GM13976 (cell line): ENCODE measurements around the gene SAP30.
A peak's percentile ranks its signal among the peaks of the same experiment; 100 is the strongest.

Experiments
- DNase-seq: peaks from one replicate; pipeline ENCODE4 v3.0.0; 2012; ENCODE audit warnings: low spot score
- in situ Hi-C: fragments of 300-500 bp; cut with MboI; formaldehyde crosslinking; loops from one replicate; pipeline ENCODE4 v1.12.0; 2022; ENCODE audit warnings: low sequenced_read_pairs, mixed read lengths, inconsistent platforms; ENCODE audit not compliant: unreplicated experiment
- TF ChIP-seq, protein P1 (sequence below): IDR thresholded peaks from 2 replicates; pipeline ENCODE4 v1.5.1; 2012; ENCODE audit warnings: borderline replicate concordance, mild to moderate bottlenecking; ENCODE audit not compliant: insufficient read depth; ENCODE audit errors: extremely low read depth, missing control alignments, control extremely low read depth

Gene SAP30

GRCh38 chr4:173398779-173399415, 28.1 kb downstream of the SAP30 start, which contains the start of gene SCRG1:
TSS of gene SCRG1 (minus strand) at chr4:173399116. CDS start at chr4:173391414, 7,702 bp downstream.
- in situ Hi-C loops, result no loop called here
- no peak for DNase-seq
- TF ChIP-seq, protein P1, sequence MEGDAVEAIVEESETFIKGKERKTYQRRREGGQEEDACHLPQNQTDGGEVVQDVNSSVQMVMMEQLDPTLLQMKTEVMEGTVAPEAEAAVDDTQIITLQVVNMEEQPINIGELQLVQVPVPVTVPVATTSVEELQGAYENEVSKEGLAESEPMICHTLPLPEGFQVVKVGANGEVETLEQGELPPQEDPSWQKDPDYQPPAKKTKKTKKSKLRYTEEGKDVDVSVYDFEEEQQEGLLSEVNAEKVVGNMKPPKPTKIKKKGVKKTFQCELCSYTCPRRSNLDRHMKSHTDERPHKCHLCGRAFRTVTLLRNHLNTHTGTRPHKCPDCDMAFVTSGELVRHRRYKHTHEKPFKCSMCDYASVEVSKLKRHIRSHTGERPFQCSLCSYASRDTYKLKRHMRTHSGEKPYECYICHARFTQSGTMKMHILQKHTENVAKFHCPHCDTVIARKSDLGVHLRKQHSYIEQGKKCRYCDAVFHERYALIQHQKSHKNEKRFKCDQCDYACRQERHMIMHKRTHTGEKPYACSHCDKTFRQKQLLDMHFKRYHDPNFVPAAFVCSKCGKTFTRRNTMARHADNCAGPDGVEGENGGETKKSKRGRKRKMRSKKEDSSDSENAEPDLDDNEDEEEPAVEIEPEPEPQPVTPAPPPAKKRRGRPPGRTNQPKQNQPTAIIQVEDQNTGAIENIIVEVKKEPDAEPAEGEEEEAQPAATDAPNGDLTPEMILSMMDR, result no peak

GRCh38 chr4:173401063-173401462, 30.3 kb downstream of the SAP30 start:
- TF ChIP-seq, protein P1, result no peak
- no peak for DNase-seq
- in situ Hi-C loops, result no loop called here

DNA sequence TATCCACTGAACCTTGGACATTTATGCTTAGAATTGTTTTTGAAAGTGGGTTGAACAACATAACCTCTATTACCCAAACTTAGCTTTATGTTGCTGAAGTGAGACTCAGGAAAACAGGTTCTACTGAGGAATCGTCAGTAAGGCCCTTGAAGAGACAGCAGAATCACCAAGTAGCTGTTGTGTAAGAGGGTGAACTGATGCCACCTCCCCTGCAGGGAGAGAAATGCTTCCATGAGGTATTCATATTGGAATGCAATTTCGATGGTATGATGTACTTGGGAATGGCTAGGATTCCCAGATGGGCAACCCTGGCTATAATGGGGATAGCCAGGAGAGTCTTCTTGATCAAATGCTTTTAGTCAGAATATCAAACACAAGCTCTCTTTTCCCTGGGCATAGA, 32.3 kb downstream of the SAP30 start:
- TF ChIP-seq, protein P1, result no peak
- no peak for DNase-seq
- in situ Hi-C loops, result no loop called here

GRCh38 chr4:173404296-173404865, 33.6 kb downstream of the SAP30 start:
- no peak for DNase-seq
- in situ Hi-C loops, result no loop called here

DNA sequence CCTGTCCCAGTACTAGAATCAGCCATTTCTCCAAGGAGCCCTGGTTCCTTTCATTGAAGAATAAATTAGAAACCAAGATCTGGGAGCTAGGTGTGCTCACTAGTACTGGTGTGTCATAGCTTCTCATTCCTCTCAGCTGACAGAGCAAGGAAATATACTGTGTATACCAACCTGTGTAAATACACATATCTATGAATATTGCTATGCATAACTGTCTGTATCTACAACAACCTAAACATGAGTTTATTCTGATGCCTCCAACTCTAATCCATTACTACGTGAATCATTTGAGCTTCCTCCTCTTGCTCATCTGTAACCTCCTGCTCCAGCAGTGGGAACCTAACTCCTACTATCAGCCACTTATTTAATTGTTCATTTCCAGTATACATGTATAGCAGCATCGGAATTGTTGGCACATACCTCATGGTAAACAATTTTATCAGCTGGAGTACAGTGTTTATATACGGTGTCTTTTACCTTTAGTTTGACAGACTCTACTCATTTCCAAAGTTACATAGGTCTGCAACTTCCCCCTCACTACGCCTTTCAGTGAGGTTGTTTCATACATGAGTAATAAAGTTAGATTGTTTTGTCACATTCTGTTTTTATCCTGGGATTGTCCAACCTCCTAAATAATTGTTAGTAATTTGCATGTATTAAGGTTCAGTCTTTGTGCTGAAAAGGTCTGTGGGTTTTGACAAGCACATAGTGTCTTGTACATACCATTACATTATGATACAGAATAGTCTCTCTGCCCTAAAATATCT, 35.3 kb downstream of the SAP30 start:
- TF ChIP-seq, protein P1, result no peak
- in situ Hi-C loops, result no loop called here
- peak; percentile 34 for DNase-seq

More at GRCh38 chr4:173404296-173404865, 33.6 kb downstream of the SAP30 start:
- TF ChIP-seq, protein P1, result no peak

- TF ChIP-seq, protein P1, result no peak
- in situ Hi-C loops, result loop anchor here (5.0 to 10.0 kb wide), 2 partner anchors 83 to 395 kb away; no protein-coding TSS in a partner anchor
- DNase-seq, result no peak
These were observed 39.3 kb downstream of the SAP30 start for GRCh38 chr4:173410079-173410478.
